ENCODE data around the gene B9D2.

B9D2 gene

DNA sequence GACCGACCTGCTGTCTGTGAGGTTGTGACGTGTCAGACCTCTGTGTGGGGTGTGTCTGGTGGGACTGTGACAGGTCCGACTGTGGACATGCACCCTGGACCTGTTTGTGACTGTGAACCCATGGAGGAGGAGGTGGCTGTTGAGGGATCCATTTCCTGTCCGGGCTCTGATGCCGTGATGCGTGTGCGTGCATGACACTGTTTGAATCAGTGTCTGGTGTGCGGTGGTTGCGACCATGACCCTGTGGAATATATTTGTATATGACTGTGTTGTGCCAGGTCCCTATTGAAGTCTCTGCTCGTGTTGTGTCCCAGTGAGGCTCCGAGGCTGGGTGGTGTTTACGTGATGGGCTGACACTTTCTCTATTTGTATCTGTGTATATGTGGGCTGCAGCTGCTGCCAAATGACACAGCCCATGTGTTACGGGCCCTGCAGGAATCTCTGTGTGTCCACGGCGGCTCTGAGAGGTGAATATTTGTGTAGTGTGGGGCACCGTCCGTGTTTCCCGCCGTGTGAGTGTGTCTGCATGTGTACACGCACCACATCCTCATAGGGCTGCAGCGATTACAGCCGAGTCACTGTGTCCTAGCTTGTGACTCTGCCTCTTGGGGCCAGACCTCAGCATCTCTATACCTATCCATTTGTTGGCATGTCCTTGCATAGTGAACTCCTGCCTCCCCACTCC, 35.6 kb downstream of the B9D2 start:
- TF ChIP-seq, protein P1, sequence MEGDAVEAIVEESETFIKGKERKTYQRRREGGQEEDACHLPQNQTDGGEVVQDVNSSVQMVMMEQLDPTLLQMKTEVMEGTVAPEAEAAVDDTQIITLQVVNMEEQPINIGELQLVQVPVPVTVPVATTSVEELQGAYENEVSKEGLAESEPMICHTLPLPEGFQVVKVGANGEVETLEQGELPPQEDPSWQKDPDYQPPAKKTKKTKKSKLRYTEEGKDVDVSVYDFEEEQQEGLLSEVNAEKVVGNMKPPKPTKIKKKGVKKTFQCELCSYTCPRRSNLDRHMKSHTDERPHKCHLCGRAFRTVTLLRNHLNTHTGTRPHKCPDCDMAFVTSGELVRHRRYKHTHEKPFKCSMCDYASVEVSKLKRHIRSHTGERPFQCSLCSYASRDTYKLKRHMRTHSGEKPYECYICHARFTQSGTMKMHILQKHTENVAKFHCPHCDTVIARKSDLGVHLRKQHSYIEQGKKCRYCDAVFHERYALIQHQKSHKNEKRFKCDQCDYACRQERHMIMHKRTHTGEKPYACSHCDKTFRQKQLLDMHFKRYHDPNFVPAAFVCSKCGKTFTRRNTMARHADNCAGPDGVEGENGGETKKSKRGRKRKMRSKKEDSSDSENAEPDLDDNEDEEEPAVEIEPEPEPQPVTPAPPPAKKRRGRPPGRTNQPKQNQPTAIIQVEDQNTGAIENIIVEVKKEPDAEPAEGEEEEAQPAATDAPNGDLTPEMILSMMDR (IDR thresholded peaks at IDR 0.05; ENCODE audit: low read depth, low read length, missing control alignments): no peak
- no peak overlapping the region for H3K4me3 ChIP-seq (replicated peaks; ENCODE audit: low read depth, low read length)
- no peak for DNase-seq (ENCODE audit: extremely low read depth, low read depth)

DNA sequence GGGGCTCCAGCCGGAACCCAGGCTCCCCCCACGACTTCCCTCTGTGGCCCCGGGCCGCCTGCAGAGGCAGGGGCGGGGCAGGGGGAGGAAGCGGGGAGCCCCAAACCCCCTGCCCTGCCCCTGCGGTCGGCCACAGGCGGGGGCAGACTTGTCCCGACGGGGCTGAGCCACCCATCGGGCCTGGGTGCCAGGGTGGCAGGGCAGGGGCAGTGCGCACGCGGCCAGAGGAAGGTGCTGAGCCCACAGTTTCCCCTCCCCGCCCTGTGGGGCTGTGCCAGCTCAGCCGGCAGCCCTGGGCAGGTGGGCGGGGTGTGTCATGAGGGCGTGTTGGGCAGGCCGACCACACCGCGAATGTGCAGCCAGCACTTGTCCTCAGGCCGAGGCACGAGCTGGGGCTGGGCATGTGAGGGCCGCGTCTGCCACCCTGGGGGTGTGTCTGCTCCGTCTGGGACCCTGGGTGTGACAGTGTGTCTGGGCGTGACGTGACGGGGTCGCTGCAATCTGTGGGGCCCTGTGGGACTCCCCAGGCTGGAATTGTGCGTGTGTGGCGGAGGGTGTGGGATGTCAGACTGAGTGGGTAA, 36.3 kb downstream of the B9D2 start:
- TF ChIP-seq, protein P1 (IDR thresholded peaks at IDR 0.05; ENCODE audit: low read depth, low read length, missing control alignments): no peak
- no peak overlapping the region for H3K4me3 ChIP-seq (replicated peaks; ENCODE audit: low read depth, low read length)
- DNase-seq (ENCODE audit: extremely low read depth, low read depth): no peak

DNA sequence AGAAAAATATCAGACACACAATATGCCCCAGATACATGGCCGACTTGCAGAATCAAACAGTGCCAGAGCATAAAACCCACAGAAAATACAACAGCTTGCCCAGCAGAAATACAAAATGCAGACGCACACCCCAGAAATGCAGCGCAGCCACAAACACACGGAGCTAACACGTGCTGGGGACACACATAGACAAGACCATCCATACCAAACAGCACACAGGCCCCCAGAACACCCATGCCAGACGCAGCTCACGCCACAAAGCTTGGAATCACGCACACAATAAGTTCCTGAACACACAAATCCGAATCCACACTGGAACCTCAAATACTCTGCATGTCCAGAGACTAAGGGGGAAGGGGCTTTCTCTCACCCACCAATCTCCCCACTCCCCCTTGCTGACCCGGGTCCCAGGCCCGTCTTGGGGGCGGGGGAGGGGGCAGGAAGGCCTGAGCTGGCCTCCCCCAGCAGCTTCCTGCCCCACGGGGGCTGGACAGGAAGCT, 36.8 kb downstream of the B9D2 start:
- no peak for DNase-seq (ENCODE audit: extremely low read depth, low read depth)

DNA sequence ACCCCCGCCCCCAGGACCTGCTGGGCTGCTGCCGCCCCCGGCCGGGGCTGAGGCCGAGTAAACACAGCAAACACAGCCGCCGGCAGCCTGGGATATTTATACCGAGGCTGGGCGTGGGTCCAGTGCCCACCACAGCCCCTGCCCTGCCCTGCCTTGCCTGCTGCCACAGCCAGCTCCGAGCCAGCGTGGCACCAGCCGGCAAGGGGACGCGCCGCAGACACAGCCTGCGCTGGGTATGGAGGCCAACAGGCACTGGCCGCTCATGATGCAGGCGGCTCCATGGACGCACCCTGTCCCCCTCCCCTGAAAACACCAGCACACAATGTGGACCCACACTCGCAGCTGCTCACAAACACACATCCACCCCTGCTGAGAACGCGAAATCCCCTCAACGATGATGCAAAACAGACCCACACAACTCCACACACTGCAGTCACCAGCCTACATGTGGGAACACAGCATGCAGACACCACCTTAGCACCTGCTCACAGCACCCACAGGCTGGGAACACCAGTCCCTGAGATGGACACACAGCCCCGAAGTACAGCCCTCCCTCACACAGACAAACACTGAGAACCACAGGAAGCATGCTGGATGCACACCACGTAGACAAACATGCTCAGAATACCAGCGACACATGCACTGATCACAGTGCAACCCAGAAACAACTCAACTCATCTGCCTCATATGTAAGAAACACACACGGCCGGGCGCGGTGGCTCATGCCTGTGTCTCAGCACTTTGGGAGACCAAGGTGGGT, 37.8 kb downstream of the B9D2 start:
- DNase-seq (ENCODE audit: extremely low read depth, low read depth): no peak
- H3K4me3 ChIP-seq (replicated peaks; ENCODE audit: low read depth, low read length): peak overlapping the region; percentile 6; the same call in 1 of the 2 replicates

More for the DNA sequence above, 36.8 kb downstream of the B9D2 start:
- H3K4me3 ChIP-seq (replicated peaks; ENCODE audit: low read depth, low read length): no peak overlapping the region
- TF ChIP-seq, protein P1 (IDR thresholded peaks at IDR 0.05; ENCODE audit: low read depth, low read length, missing control alignments): no peak

DNA sequence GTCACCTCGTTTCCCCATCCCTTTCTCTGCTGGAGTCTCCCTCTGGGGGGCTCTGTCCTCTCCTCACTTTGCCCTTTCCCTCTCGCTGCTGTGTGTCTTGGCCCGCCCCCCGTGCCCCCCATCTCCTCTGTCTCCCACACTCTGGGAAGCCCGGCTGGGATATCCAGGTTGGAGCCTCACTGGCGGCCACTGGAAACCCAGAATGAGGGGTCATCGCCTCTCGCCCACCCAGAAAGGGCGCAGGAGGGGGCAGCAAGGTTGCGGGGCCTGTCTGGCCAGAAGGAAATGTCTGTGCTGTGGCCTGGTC, 38.4 kb downstream of the B9D2 start:
- no peak for DNase-seq (ENCODE audit: extremely low read depth, low read depth)
- TF ChIP-seq, protein P1 (IDR thresholded peaks at IDR 0.05; ENCODE audit: low read depth, low read length, missing control alignments): no peak
- H3K4me3 ChIP-seq (replicated peaks; ENCODE audit: low read depth, low read length): no peak overlapping the region

More for the DNA sequence above, 37.8 kb downstream of the B9D2 start:
- TF ChIP-seq, protein P1 (IDR thresholded peaks at IDR 0.05; ENCODE audit: low read depth, low read length, missing control alignments): no peak

DNA sequence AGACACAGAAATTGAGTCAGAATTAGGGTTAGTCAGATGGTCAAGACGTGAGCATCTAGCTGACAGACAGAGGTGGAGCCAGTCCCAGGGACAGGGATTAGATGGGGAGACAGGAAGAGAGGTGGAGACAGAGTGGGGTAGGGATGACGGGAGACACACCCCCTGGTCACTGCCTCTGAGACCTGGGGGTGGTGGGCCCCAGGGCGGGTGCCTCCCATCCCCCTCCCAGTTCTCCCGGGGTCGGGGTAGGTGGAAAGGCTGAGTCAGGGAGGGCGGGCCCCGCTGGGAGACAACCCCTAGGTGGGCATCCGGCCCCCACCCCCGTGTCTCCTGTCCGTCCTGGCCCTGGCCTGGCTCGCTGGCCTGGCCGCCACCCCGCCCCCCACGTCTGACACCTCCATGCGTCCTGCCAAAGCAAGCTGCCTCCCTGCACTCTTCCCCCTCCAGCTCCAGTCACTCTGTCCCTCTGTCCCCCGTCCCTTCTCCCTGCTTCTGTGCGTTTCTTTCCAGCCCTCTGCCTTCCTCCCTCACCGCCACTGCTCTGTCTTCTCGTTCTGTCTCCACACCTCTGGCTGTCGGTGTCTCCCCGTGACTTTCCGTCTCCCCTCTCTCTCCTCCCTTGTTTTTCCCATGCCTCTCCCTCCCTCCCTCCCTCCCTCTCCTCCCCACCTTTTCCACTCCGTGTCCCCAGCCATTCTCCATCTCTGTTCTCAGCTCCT, 38.9 kb downstream of the B9D2 start:
- no peak overlapping the region for H3K4me3 ChIP-seq (replicated peaks; ENCODE audit: low read depth, low read length)
- no peak for DNase-seq (ENCODE audit: extremely low read depth, low read depth)
- TF ChIP-seq, protein P1 (IDR thresholded peaks at IDR 0.05; ENCODE audit: low read depth, low read length, missing control alignments): no peak
